ENCODE results near the gene TMEM171.

Gene TMEM171

GRCh38 chr5:73130811-73131210 lies 10.4 kb downstream of the TMEM171 start:
- peaks cover 8% of the 10 kb centered on the region; the same call in 1 of the 2 replicates for H3K4me1 ChIP-seq (ENCODE audit: insufficient read depth, low read length)
- no peaks in the 10 kb centered on the region for H3K36me3 ChIP-seq (ENCODE audit: insufficient read depth, low read length)
- no peak overlapping the region for H3K9ac ChIP-seq (ENCODE audit: low read depth, low read length)
- H3K9me3 ChIP-seq (ENCODE audit: control insufficient read depth, insufficient read depth, low read length) = no peaks in the 10 kb centered on the region

- Histone ChIP-seq H3K36me3 (ENCODE audit: insufficient read depth, low read length) (no peaks in the 10 kb centered on the region), H3K9me3 (ENCODE audit: control insufficient read depth, insufficient read depth, low read length) (no peaks in the 10 kb centered on the region), H3K9ac (ENCODE audit: low read depth, low read length) (no peak overlapping the region), H3K4me1 (ENCODE audit: insufficient read depth, low read length) (peaks cover 19% of the 10 kb centered on the region)
Observed at GRCh38 chr5:73131711-73132425, 11.5 kb downstream of the TMEM171 start.

DNA sequence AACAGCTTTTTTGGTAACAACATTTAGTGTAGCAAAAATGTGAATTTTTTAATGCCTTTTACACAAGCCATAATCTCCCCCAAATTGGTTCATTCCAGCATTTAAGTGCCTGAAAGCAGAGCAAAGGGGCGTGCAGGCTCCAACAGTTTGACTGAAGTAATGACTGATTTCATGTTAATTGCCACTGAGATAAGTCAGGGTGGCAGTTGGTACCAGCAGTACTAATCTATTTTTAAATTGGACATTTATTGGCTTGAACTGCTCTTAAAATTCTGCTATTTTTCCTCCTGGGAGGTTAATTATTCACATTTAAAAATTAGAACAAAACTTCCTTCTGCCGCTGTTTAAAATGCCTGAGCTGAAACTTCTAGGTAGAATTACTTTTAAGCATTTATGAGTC lies 12.4 kb downstream of the TMEM171 start:
- peaks cover 23% of the 10 kb centered on the region for H3K4me1 ChIP-seq (ENCODE audit: insufficient read depth, low read length)
- no peaks in the 10 kb centered on the region for H3K36me3 ChIP-seq (ENCODE audit: insufficient read depth, low read length)
- no peak overlapping the region for H3K9ac ChIP-seq (ENCODE audit: low read depth, low read length)
- no peaks in the 10 kb centered on the region for H3K9me3 ChIP-seq (ENCODE audit: control insufficient read depth, insufficient read depth, low read length)

DNA sequence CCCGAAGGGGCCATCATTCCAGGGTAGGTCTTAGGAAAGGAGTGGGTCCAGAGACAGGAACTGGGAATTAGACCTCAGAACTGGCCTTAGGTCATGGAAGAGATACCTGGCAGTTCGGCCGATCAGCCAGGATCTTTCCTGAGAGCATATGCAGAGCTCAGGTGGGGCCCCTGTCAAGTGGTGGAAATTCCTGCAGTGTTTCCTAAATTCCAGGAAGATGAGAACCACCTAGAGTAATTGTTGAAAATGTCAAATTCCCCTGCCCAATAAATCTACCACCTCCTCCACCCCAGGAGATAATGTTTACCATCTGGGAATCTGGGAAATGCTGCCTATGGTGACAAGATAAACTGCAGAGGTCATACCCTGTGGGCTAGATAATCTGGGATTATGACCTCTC lies 14.6 kb downstream of the TMEM171 start:
- H3K4me1 ChIP-seq (ENCODE audit: insufficient read depth, low read length) = peaks cover 23% of the 10 kb centered on the region
- no peaks in the 10 kb centered on the region; the same call in 1 of the 2 replicates for H3K36me3 ChIP-seq (ENCODE audit: insufficient read depth, low read length)
- H3K9ac ChIP-seq (ENCODE audit: low read depth, low read length) = no peak overlapping the region
- H3K9me3 ChIP-seq (ENCODE audit: control insufficient read depth, insufficient read depth, low read length) = no peaks in the 10 kb centered on the region

DNA sequence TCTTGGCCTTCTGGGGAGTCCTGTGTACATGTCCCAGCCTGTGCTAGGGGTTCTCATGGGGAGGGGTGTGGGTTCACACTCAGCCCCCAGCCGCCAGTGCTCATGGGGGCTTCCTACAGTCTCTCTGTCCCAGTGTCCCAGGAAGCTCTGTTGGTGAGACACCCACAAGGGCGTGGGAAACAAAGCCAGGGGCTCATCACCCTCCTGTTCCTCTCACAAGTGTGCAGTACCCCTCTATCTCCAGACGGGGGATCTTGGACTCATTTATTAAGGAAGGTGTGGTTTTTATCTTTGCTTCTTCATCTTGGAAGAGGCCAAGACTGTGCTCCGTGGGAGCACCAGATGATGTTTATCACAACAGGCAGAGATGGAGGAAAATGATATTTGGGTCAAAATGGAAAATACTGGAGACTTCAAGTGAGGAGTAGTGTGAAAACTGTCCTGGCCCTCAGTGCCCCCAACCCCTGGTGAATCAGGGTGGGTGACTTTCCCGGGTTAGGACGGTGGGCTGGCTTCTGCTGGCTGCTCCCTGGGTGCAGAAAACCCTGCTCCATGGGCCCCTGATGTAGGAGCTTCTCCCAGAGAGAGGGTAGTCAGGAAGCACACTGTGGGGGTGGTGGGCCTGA lies 15.2 kb downstream of the TMEM171 start:
- H3K9me3 ChIP-seq (ENCODE audit: control insufficient read depth, insufficient read depth, low read length) = no peaks in the 10 kb centered on the region
- H3K4me1 ChIP-seq (ENCODE audit: insufficient read depth, low read length) = peaks cover 23% of the 10 kb centered on the region
- no peaks in the 10 kb centered on the region; the same call in 1 of the 2 replicates for H3K36me3 ChIP-seq (ENCODE audit: insufficient read depth, low read length)
- no peak overlapping the region for H3K9ac ChIP-seq (ENCODE audit: low read depth, low read length)

GRCh38 chr5:73136055-73136562 lies 15.7 kb downstream of the TMEM171 start:
- H3K9me3 ChIP-seq (ENCODE audit: control insufficient read depth, insufficient read depth, low read length) = no peaks in the 10 kb centered on the region
- H3K4me1 ChIP-seq (ENCODE audit: insufficient read depth, low read length) = peaks cover 23% of the 10 kb centered on the region
- no peak overlapping the region for H3K9ac ChIP-seq (ENCODE audit: low read depth, low read length)
- no peaks in the 10 kb centered on the region; the same call in 1 of the 2 replicates for H3K36me3 ChIP-seq (ENCODE audit: insufficient read depth, low read length)

- Histone ChIP-seq H3K9me3 (ENCODE audit: control insufficient read depth, insufficient read depth, low read length) (no peaks in the 10 kb centered on the region), H3K9ac (ENCODE audit: low read depth, low read length) (no peak overlapping the region), H3K4me1 (ENCODE audit: insufficient read depth, low read length) (peaks cover 23% of the 10 kb centered on the region), H3K36me3 (ENCODE audit: insufficient read depth, low read length) (no peaks in the 10 kb centered on the region; the same call in 1 of the 2 replicates)
Observed at GRCh38 chr5:73137563-73138530, 17.5 kb downstream of the TMEM171 start.

GRCh38 chr5:73139485-73139884 lies 19.1 kb downstream of the TMEM171 start:
- no peak overlapping the region for H3K9ac ChIP-seq (ENCODE audit: low read depth, low read length)
- H3K36me3 ChIP-seq (ENCODE audit: insufficient read depth, low read length) = no peaks in the 10 kb centered on the region; the same call in 1 of the 2 replicates
- peaks cover 23% of the 10 kb centered on the region for H3K4me1 ChIP-seq (ENCODE audit: insufficient read depth, low read length)
- H3K9me3 ChIP-seq (ENCODE audit: control insufficient read depth, insufficient read depth, low read length) = no peaks in the 10 kb centered on the region

GRCh38 chr5:73140801-73141200 lies 20.4 kb downstream of the TMEM171 start:
- Histone ChIP-seq H3K36me3 (ENCODE audit: insufficient read depth, low read length) (no peaks in the 10 kb centered on the region; the same call in 1 of the 2 replicates), H3K9me3 (ENCODE audit: control insufficient read depth, insufficient read depth, low read length) (no peaks in the 10 kb centered on the region), H3K9ac (ENCODE audit: low read depth, low read length) (no peak overlapping the region)

GRCh38 chr5:73142035-73142434 lies 21.7 kb downstream of the TMEM171 start:
- Histone ChIP-seq H3K36me3 (ENCODE audit: insufficient read depth, low read length) (no peaks in the 10 kb centered on the region; the same call in 1 of the 2 replicates), H3K9me3 (ENCODE audit: control insufficient read depth, insufficient read depth, low read length) (no peaks in the 10 kb centered on the region), H3K4me1 (ENCODE audit: insufficient read depth, low read length) (peaks cover 3% of the 10 kb centered on the region), H3K9ac (ENCODE audit: low read depth, low read length) (no peak overlapping the region)

More at GRCh38 chr5:73140801-73141200, 20.4 kb downstream of the TMEM171 start:
- H3K4me1 ChIP-seq (ENCODE audit: insufficient read depth, low read length) = peaks cover 16% of the 10 kb centered on the region

- no peaks in the 10 kb centered on the region; the same call in 1 of the 2 replicates for H3K36me3 ChIP-seq (ENCODE audit: insufficient read depth, low read length)
Observed at GRCh38 chr5:73143716-73144115, 23.3 kb downstream of the TMEM171 start.

DNA sequence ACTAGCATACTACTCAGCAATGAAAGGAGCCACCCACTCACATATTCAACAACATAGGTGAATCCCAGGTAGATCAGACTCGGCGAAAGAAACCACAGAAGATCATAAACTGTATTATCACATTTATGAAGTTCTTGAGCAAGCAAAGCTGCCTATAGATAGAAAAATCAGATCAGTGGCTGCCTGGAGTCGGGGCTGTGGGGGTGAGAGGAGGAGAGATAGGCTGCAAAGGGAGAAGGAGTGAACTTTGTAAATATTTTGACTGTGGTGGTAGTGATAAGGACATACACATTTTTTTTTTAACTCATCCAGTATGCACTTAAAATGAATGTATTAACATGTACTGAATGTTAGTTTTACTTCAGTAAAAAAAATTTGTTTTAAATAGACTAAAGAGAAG lies 29.2 kb downstream of the TMEM171 start:
- Histone ChIP-seq H3K9ac (ENCODE audit: low read depth, low read length) (no peak overlapping the region), H3K4me1 (ENCODE audit: insufficient read depth, low read length) (no peaks in the 10 kb centered on the region), H3K9me3 (ENCODE audit: control insufficient read depth, insufficient read depth, low read length) (no peaks in the 10 kb centered on the region), H3K36me3 (ENCODE audit: insufficient read depth, low read length) (no peaks in the 10 kb centered on the region)

More at GRCh38 chr5:73143716-73144115, 23.3 kb downstream of the TMEM171 start:
- Histone ChIP-seq H3K9me3 (ENCODE audit: control insufficient read depth, insufficient read depth, low read length) (no peaks in the 10 kb centered on the region), H3K4me1 (ENCODE audit: insufficient read depth, low read length) (no peaks in the 10 kb centered on the region), H3K9ac (ENCODE audit: low read depth, low read length) (no peak overlapping the region)

GRCh38 chr5:73150876-73151275 lies 30.5 kb downstream of the TMEM171 start:
- Histone ChIP-seq H3K9me3 (ENCODE audit: control insufficient read depth, insufficient read depth, low read length) (no peaks in the 10 kb centered on the region), H3K9ac (ENCODE audit: low read depth, low read length) (no peak overlapping the region), H3K4me1 (ENCODE audit: insufficient read depth, low read length) (no peaks in the 10 kb centered on the region), H3K36me3 (ENCODE audit: insufficient read depth, low read length) (no peaks in the 10 kb centered on the region)

All from ES-I3 (cell line).